Measurements from ENCODE around the gene ARHGAP20. TPM values are rescaled to one million over a fixed set of nuclear protein-coding genes. Genes with fewer than 3 reads are reported as not detected.

Gene ARHGAP20
- total and polyA plus RNA-seq, 2 of the 4 experiments (the other 2 are of a cell fraction) = 1.4 to 2.5 TPM

- H4K91ac ChIP-seq (ENCODE audit: insufficient read depth, low read depth, low read length) = no peak overlapping the region
- no peaks in the 10 kb centered on the region for H3K9me3 ChIP-seq (ENCODE audit: control insufficient read depth, insufficient read depth, low read length)
- TF ChIP-seq SMC3 (IDR thresholded peaks at IDR 0.05; ENCODE audit: low read depth, low read length) (no peak), RCOR1 (IDR thresholded peaks at IDR 0.05; ENCODE audit: insufficient replicate concordance, low read length) (no peak), RFX5 (IDR thresholded peaks at IDR 0.05; ENCODE audit: low read depth, low read length) (no peak), NFE2L2 (IDR thresholded peaks at IDR 0.05; ENCODE audit: low read depth, low read length) (no peak), CEBPB (IDR thresholded peaks at IDR 0.05; ENCODE audit: low read depth, low read length) (no peak), MAFK (IDR thresholded peaks at IDR 0.05; ENCODE audit: low read depth, low read length) (no peak), USF2 (IDR thresholded peaks at IDR 0.05; ENCODE audit: low read depth, low read length) (no peak), ELK1 (IDR thresholded peaks at IDR 0.05; ENCODE audit: borderline replicate concordance, low read depth, low read length) (no peak), CHD1 (IDR thresholded peaks at IDR 0.05; ENCODE audit: low read depth, low read length) (no peak), BHLHE40 (IDR thresholded peaks at IDR 0.05; ENCODE audit: low read depth, low read length) (no peak), FOS (IDR thresholded peaks at IDR 0.05; ENCODE audit: low read depth, low read length) (no peak), MAZ (IDR thresholded peaks at IDR 0.05; ENCODE audit: borderline replicate concordance, low read depth, low read length) (no peak), RAD21 (IDR thresholded peaks at IDR 0.05; ENCODE audit: low read length) (no peak), CTCF (conservative IDR thresholded peaks at IDR 0.05; ENCODE audit: low read depth, low read length) (no peak), POLR2A (IDR thresholded peaks at IDR 0.05; ENCODE audit: low read depth, low read length) (no peak), MXI1 (IDR thresholded peaks at IDR 0.05; ENCODE audit: borderline replicate concordance, low read depth, low read length) (no peak)
- no peak overlapping the region for H2BK15ac ChIP-seq (ENCODE audit: low read depth, low read length)
- no peak overlapping the region for H3K27ac ChIP-seq (ENCODE audit: insufficient read depth, low read length)
- H2BK120ac ChIP-seq (ENCODE audit: low read depth, low read length) = no peak overlapping the region
- H2BK5ac ChIP-seq (ENCODE audit: low read depth, low read length, poor library complexity, severe bottlenecking) = no peak overlapping the region
- no peak overlapping the region for H2AK9ac ChIP-seq (replicated peaks; ENCODE audit: low read depth, low read length, poor library complexity)
- no peak overlapping the region for H2AK5ac ChIP-seq (ENCODE audit: low read depth, low read length)
- no peaks in the 10 kb centered on the region for H4K20me1 ChIP-seq (ENCODE audit: insufficient read depth, low read length)
- no peak for DNase-seq
- no peak overlapping the region for H3K18ac ChIP-seq (ENCODE audit: low read depth, low read length)
- H3K79me1 ChIP-seq (ENCODE audit: low read depth in 1 of 2, low read length in 2 of 2) = peaks cover 3 to 14% of the 10 kb centered on the region in 2 experiments; a peak in 2 of 4 replicates
- H3K27me3 ChIP-seq (ENCODE audit: control insufficient read depth, insufficient read depth, low read length) = no peaks in the 10 kb centered on the region
- no peaks in the 10 kb centered on the region for H3K9me1 ChIP-seq (ENCODE audit: insufficient read depth, low read length)
- in situ Hi-C loops (cut with MboI; ENCODE audit: low sequenced_read_pairs) = no loop called here
- no TSS peak for BruUV-seq (replicated peaks)
- dilution Hi-C loops (cut with HindIII; ENCODE audit: low sequenced_read_pairs, unreplicated experiment) = no loop called here
- CTCF ChIA-PET = no interaction called here
- no peak overlapping the region for H2AFZ ChIP-seq (replicated peaks; ENCODE audit: low read length, poor library complexity)
- H3K14ac ChIP-seq (replicated peaks; ENCODE audit: low read depth, low read length) = no peak overlapping the region
- H3K4me2 ChIP-seq (ENCODE audit: low read depth, low read length) = no peak overlapping the region
- H4K5ac ChIP-seq (ENCODE audit: low read depth, low read length) = no peak overlapping the region
- H2BK20ac ChIP-seq (ENCODE audit: low read depth, low read length) = no peak overlapping the region
- POLR2A ChIA-PET (ENCODE audit: unreplicated experiment) = no interaction called here
- no peak overlapping the region for H3K23ac ChIP-seq (ENCODE audit: low read depth, low read length)
- peaks cover 1% of the 10 kb centered on the region; the same call in 1 of the 2 replicates for H3K4me1 ChIP-seq (ENCODE audit: control insufficient read depth, insufficient read depth, low read length)
- WGBS, 2 experiments (ENCODE audit: extremely low coverage in 2 of 2, insufficient read length in 1 of 2) = 93% methylated on average over 3 of the region's 7 CpGs; no CpG with 5 or more reads in 1 of the 2 experiments
- intact Hi-C loops (cut with micrococcal nuclease) = no loop called here
- H3K4me3 ChIP-seq (ENCODE audit: insufficient read depth, low read depth, low read length) = no peak overlapping the region
- H3K9ac ChIP-seq (ENCODE audit: low read depth, low read length) = no peak overlapping the region
- H3K36me3 ChIP-seq (ENCODE audit: control insufficient read depth, insufficient read depth, low read length) = no peaks in the 10 kb centered on the region
- no peak overlapping the region for H3K4ac ChIP-seq (ENCODE audit: low read depth, low read length)
- ATAC-seq (ENCODE audit: low read depth) = no peak
- no peak overlapping the region for H4K8ac ChIP-seq (ENCODE audit: low read depth in 2 of 2, low read length in 2 of 2)
- H3K56ac ChIP-seq (ENCODE audit: extremely low read depth, insufficient read depth, low read length) = no peak overlapping the region
Observed at GRCh38 chr11:110665689-110666465, 46.4 kb downstream of the ARHGAP20 start.
